ENCODE measurements around the gene BCL7B. TPM values are rescaled to one million over a fixed set of nuclear protein-coding genes. Genes with fewer than 3 reads are reported as not detected.

BCL7B gene
- total and polyA plus RNA-seq, 2 of the 13 experiments (the other 11 are each of a cell fraction or from before 2014, with no cell fraction given), result 24.3 to 38.2 TPM

DNA sequence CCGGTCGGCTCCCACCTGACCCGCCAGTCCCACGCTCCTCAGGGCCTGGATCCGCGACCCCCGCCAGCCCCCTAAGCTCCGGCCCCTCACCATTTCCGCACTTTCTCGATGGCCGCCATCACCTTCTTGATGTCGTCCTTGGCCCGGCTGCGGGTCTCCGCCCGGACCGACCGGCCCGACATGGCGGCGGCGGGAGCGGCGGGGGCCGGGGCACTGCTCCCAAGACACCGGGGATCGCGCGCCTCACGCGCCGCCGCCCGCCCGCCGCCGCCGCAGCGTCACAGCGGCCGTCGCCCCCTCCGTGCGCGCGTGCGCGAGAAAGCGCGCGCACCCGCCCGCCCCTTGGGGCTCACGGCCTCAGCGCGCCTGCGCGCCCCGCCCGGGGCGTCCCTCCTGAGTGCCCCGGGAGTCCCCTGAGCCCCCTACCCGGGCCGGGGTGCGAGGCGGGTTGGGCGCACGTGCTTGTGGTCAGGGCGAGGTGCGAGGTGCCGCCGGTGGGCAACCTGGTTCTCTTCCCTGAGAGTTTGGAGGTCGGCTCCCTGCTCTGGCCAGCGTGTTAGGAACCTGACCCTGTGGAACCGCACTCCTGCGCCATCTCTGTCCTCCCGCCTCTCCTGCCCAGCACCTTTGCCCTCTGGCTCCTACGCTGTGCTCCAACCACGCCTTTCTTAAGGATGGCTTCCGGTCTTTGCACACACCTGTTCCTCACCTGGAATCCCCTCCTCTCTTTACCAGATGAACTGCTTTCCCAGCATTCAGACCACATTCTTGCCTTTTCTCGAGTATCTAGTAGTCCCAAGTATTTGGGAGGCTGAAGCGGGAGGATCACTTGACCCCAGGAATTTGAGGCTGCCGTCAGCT, at the start of gene BCL7B (continued):
- TF ChIP-seq ARNTL (CRISPR knock-in tag; IDR thresholded peaks at IDR 0.05) (peak; percentile 73; the same call in 1 of the 2 replicates), GABPB1 (CRISPR knock-in tag; IDR thresholded peaks at IDR 0.05) (peak; percentile 58), SMYD3 (CRISPR knock-in tag; IDR thresholded peaks at IDR 0.05) (no peak), MLLT10 (CRISPR knock-in tag; IDR thresholded peaks at IDR 0.05) (no peak), MIXL1 (CRISPR knock-in tag; IDR thresholded peaks at IDR 0.05) (no peak), ZMYM4 (CRISPR knock-in tag; IDR thresholded peaks at IDR 0.05) (peak; percentile 82), ZNF503 (CRISPR knock-in tag; IDR thresholded peaks at IDR 0.05) (peak; percentile 79; the same call in 1 of the 2 replicates), ZKSCAN1 (IDR thresholded peaks at IDR 0.05; ENCODE audit: low read length) (no peak), IKZF1 (IDR thresholded peaks at IDR 0.05) (no peak), ZNF781 (CRISPR knock-in tag; IDR thresholded peaks at IDR 0.05; ENCODE audit: borderline replicate concordance, not compliant biosample characterization) (peak; percentile 98), ZNF543 (CRISPR knock-in tag; IDR thresholded peaks at IDR 0.05) (peak; percentile 82; the same call in 1 of the 2 replicates), MBNL3 (CRISPR knock-in tag; conservative IDR thresholded peaks at IDR 0.05) (no peak), MYNN (CRISPR knock-in tag; IDR thresholded peaks at IDR 0.05; ENCODE audit: low read depth) (no peak), ZNF264 (CRISPR knock-in tag; IDR thresholded peaks at IDR 0.05) (peak; percentile 78; the same call in 1 of the 2 replicates), ZNF333 (CRISPR knock-in tag; IDR thresholded peaks at IDR 0.05; ENCODE audit: borderline replicate concordance) (peak; percentile 99), TRIM22 (IDR thresholded peaks at IDR 0.05) (no peak), GATA4 (IDR thresholded peaks at IDR 0.05; ENCODE audit: borderline replicate concordance, low read depth) (no peak), SAFB2 (CRISPR knock-in tag; IDR thresholded peaks at IDR 0.05; ENCODE audit: borderline replicate concordance, low read depth) (0 out of 2 replicates have a peak, but pooled peaks have one; percentile 49), ZNF354B (CRISPR knock-in tag; IDR thresholded peaks at IDR 0.05) (no peak), ZNF780A (CRISPR knock-in tag; IDR thresholded peaks at IDR 0.05) (no peak), ZNF326 (CRISPR knock-in tag; IDR thresholded peaks at IDR 0.05; ENCODE audit: borderline replicate concordance) (no peak), CHD2 (IDR thresholded peaks at IDR 0.05; ENCODE audit: low read depth, low read length) (no peak), GABPA (IDR thresholded peaks at IDR 0.05; ENCODE audit: low read depth, low read length) (no peak), GABPA (CRISPR knock-in tag; IDR thresholded peaks at IDR 0.05; ENCODE audit: low read depth) (peak; percentile 61), ZNF121 (CRISPR knock-in tag; IDR thresholded peaks at IDR 0.05) (no peak)
- TF ChIP-seq, protein P1, sequence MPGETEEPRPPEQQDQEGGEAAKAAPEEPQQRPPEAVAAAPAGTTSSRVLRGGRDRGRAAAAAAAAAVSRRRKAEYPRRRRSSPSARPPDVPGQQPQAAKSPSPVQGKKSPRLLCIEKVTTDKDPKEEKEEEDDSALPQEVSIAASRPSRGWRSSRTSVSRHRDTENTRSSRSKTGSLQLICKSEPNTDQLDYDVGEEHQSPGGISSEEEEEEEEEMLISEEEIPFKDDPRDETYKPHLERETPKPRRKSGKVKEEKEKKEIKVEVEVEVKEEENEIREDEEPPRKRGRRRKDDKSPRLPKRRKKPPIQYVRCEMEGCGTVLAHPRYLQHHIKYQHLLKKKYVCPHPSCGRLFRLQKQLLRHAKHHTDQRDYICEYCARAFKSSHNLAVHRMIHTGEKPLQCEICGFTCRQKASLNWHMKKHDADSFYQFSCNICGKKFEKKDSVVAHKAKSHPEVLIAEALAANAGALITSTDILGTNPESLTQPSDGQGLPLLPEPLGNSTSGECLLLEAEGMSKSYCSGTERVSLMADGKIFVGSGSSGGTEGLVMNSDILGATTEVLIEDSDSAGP (CRISPR knock-in tag; IDR thresholded peaks at IDR 0.05; ENCODE audit: borderline replicate concordance), result peak; percentile 73
